GM21526 (cell line): Measurements from ENCODE around the gene MAT1A.
"Not testable (repeated sequence)": the region's sequence is repeated elsewhere in the genome, so short reads cannot be mapped to it uniquely, and the experiment has no call there.

Experiments
- ATAC-seq: cut with Tn5 transposase; IDR thresholded peaks from one replicate; pipeline ENCODE4 v1.9.1; 2021; ENCODE audit warnings: moderate library complexity; ENCODE audit not compliant: unreplicated experiment, low FRiP score

Gene MAT1A

GRCh38 chr10:80289451-80290287, at the start of gene MAT1A:
Gene MAT1A, minus strand, starts transcription at chr10:80289658. Its CDS starts 235 bp downstream, at chr10:80289423.
- no peak for ATAC-seq

GRCh38 chr10:80333983-80334382, 44.5 kb upstream of the MAT1A start:
- ATAC-seq: no peak

GRCh38 chr10:80324891-80325364, 35.5 kb upstream of the MAT1A start:
- ATAC-seq: no peak

- no peak for ATAC-seq
Measured at GRCh38 chr10:80324086-80324485, 34.6 kb upstream of the MAT1A start.

- ATAC-seq: no peak
Measured at GRCh38 chr10:80323311-80323710, 33.9 kb upstream of the MAT1A start.

GRCh38 chr10:80322711-80323110, 33.3 kb upstream of the MAT1A start:
- no peak for ATAC-seq

GRCh38 chr10:80322158-80322557, 32.7 kb upstream of the MAT1A start:
- ATAC-seq: no peak

- ATAC-seq: no peak
Measured at GRCh38 chr10:80321183-80321582, 31.7 kb upstream of the MAT1A start.

GRCh38 chr10:80320377-80320776, 30.9 kb upstream of the MAT1A start:
- ATAC-seq: no peak

- no peak for ATAC-seq
Measured at GRCh38 chr10:80319725-80320290, 30.4 kb upstream of the MAT1A start.

- no peak for ATAC-seq
Measured at GRCh38 chr10:80319318-80319717, 29.9 kb upstream of the MAT1A start.

GRCh38 chr10:80318742-80319141, 29.3 kb upstream of the MAT1A start:
- ATAC-seq: no peak

- no peak for ATAC-seq
Measured at GRCh38 chr10:80315391-80315790, 25.9 kb upstream of the MAT1A start.

- no peak for ATAC-seq
Measured at GRCh38 chr10:80313523-80313922, 24.1 kb upstream of the MAT1A start.

GRCh38 chr10:80305989-80306388, 16.5 kb upstream of the MAT1A start:
- ATAC-seq: not testable (repeated sequence)

GRCh38 chr10:80296942-80297341, 7.5 kb upstream of the MAT1A start:
- no peak for ATAC-seq

- no peak for ATAC-seq
Measured at GRCh38 chr10:80292607-80293239, 3.3 kb upstream of the MAT1A start.

GRCh38 chr10:80290474-80291220, 1.2 kb upstream of the MAT1A start:
- ATAC-seq: no peak

- ATAC-seq: no peak
Measured at GRCh38 chr10:80288849-80289248, 609 bp downstream of the MAT1A start.

- ATAC-seq: no peak
Measured at GRCh38 chr10:80284522-80284921, 4.9 kb downstream of the MAT1A start.
